NB4 (cell line): Measurements from ENCODE around the gene EXTL1.

ENCODE experiments used
- DNase-seq: peaks from one replicate; pipeline ENCODE4 v3.0.0; 2010; ENCODE audit warnings: low read depth
- H3K4me3 ChIP-seq: one replicate; pipeline ENCODE4 v1.5.1; 2011; ENCODE audit warnings: mild to moderate bottlenecking, low read depth, low read length, moderate library complexity
- CTCF ChIP-seq: IDR thresholded peaks from one replicate; pipeline ENCODE4 v1.5.1; 2012; ENCODE audit warnings: low read depth, low read length
- MAX ChIP-seq: IDR thresholded peaks from 2 replicates; pipeline ENCODE4 v1.6.1; 2011; ENCODE audit warnings: low read depth, low read length
- MYC ChIP-seq: IDR thresholded peaks from 2 replicates; pipeline ENCODE4 v1.6.1; 2011; ENCODE audit warnings: low read depth, low read length
- POLR2A ChIP-seq: IDR thresholded peaks from 2 replicates; pipeline ENCODE4 v1.6.1; 2011; ENCODE audit warnings: mild to moderate bottlenecking; ENCODE audit not compliant: insufficient read length; ENCODE audit errors: extremely low read depth

Gene EXTL1

DNA sequence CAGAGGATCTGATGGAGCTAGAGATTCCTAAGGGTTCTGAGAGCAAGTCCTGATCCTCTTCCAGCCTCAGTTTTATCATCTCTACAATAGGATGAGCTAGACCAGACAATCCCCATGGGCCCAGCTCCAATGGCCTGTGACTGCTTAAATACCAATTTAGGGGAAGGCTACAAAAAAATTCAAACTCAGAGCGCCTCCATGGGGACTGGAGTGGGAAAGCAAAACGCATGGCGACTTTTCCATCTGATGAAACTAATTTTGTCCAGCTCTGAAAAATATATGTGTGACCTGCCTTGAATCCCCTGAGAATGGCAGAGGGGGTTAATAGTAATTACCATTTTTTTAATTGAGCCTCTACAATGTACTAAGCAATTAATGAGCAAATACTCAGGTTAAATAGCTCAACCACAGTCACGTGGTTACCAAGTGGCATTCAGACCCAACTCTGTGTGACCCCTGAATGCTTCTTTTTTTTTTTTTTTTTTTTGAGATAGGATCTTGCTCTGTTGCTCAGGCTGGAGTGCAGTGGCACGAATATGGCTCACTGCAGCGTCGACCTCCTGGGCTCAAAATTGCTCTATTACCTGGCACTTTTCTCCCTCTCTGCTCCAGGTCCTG, 8.4 kb downstream of the EXTL1 start:
- peak; percentile 69 for DNase-seq
- TF ChIP-seq MYC (no peak; the same call in 1 of the 2 replicates), CTCF (peak; percentile 56), MAX (peak; percentile 40)

DNA sequence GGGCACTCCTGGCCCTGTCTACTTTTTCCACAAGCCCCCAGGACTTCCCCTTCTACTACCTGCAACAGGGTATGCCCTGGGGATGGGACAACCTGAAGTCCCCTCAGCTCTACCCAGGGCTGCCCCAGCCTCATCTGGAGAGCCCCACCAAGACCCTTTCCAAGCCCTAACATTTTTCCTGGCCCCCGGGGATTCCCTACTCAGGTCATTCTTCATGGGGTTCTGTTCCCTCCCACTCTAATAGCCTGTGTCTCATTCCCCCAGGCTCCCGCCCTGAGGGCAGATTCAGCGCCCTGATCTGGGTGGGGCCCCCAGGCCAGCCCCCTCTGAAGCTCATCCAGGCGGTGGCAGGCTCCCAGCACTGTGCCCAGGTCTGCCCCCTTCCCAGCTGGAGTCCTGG, 9.6 kb downstream of the EXTL1 start:
- DNase-seq: no peak
- TF ChIP-seq CTCF (no peak), POLR2A (no peak), MYC (no peak), MAX (no peak)
- H3K4me3 ChIP-seq: no peak overlapping the region

More for the DNA sequence above, 8.4 kb downstream of the EXTL1 start:
- H3K4me3 ChIP-seq: no peak overlapping the region

DNA sequence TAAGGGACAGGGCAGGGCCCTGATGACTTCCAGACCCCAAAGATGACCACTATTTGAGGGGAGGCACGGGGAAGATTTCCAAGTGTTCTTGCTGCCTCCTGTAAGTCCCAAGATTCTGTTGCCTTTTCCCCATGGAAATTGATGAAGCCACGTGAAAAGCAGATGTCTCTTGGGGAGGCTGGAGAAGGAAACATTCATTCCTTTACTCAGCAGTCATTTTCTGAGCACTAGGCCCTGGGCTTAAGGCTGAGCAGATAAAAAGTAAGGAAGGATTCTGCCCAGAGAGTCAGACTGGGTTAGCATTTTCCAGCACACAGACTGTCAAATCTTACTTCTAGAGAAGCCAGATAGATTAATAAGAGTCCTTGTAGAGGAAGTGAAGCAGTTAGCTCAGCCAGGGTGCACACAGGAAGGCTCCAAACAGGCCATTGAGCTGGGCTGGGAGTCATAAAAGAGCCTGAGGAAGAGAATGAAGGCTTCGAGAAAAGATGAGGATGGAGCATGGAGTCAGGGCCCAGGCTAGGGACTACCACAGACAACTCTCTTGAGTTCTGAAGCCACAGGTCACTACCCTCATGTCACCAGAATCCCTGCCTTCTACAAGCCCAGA, 10.1 kb downstream of the EXTL1 start:
- no peak overlapping the region for H3K4me3 ChIP-seq
- TF ChIP-seq MAX (no peak), POLR2A (no peak), MYC (no peak), CTCF (no peak)
- no peak for DNase-seq

DNA sequence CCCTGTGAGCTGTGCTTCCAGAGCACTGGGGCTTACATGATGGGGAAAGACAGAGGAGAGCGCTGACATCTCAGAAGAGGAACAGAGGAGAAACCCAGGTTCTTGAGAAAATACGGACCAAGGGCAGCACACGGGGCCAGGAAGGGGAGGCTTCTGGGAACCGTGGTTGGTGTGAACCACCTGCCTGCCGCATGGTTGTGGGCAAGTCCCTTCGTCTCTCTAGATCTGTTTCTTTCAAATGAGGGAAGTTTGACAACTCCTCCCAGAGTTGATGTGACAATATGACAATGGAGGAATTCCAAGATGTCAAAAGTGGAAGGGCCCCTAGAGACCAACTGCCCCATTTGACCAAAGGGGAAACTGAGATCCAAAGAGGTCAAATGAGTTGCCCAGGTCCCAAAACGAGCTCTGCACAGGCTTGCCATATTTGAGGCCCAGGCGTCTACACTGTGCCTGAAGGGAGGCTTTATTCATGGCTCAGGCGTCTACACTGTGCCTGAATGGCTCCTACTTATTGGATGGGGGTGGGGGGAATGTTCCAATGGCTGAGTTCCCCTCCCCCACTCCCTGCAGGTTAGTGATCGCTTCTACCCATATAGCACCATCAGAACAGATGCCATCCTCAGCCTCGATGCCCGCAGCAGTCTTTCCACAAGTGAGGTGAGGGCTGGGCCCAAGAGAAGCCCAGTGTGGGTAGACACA, 11.2 kb downstream of the EXTL1 start:
- no peak overlapping the region for H3K4me3 ChIP-seq
- TF ChIP-seq CTCF (no peak), MAX (no peak), POLR2A (no peak), MYC (no peak)
- no peak for DNase-seq

DNA sequence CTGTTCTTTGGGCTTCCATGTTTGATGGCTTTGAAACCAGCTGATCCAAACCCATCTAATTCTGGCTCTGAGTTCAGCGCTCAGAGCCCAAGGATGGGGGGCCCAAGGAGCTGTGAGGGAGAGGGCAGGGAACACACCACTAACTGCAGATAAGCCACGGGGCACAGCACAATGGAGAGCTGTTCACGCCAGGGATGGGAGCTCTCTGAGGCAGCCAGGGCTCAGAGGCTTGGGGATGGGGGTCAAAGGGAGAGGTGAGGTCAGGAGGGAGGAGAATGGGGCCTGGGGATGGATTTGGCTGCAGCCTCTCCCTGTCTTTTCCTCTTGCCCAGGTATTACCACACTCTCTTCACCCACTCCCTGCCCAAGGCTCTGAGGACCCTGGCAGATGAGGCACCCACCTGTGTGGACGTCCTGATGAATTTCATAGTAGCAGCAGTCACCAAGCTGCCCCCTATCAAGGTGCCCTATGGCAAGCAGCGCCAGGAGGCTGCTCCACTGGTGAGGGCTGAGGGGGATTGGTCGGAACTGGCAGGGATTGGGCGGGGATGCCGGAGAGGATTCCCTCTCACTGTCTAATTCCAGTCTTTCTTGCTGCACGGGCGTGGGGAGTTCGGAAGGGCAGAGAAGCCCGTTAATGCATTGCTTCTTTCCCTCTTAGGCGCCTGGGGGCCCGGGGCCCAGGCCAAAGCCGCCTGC, 13.1 kb downstream of the EXTL1 start:
- no peak for TF ChIP-seq POLR2A
- TF ChIP-seq CTCF: no peak
- no peak for TF ChIP-seq MAX
- no peak for TF ChIP-seq MYC

More for the DNA sequence above, 13.1 kb downstream of the EXTL1 start:
- peak overlapping the region; percentile 60 for H3K4me3 ChIP-seq
- DNase-seq: no peak
